Testis (tissue), 2 donors: ENCODE data around the gene OASL.

Source experiments
- CTCF ChIP-seq, 3 experiments: fragments of 450-650 bp in 2 of 3; fragments of 200-600 bp in 1 of 3; sonication (generic) in 1 of 3; IDR thresholded peaks; one replicate each; pipeline ENCODE4 v1.5.1; 2016 to 2019; ENCODE audit warnings: antibody characterized with exemption in 3 of 3, mild to moderate bottlenecking in 2 of 3, moderate library complexity in 1 of 3
- POLR2A ChIP-seq: fragments of 450-650 bp; IDR thresholded peaks from one replicate; pipeline ENCODE4 v1.6.1; 2017; ENCODE audit warnings: antibody characterized with exemption, mild to moderate bottlenecking, moderate library complexity

DNA sequence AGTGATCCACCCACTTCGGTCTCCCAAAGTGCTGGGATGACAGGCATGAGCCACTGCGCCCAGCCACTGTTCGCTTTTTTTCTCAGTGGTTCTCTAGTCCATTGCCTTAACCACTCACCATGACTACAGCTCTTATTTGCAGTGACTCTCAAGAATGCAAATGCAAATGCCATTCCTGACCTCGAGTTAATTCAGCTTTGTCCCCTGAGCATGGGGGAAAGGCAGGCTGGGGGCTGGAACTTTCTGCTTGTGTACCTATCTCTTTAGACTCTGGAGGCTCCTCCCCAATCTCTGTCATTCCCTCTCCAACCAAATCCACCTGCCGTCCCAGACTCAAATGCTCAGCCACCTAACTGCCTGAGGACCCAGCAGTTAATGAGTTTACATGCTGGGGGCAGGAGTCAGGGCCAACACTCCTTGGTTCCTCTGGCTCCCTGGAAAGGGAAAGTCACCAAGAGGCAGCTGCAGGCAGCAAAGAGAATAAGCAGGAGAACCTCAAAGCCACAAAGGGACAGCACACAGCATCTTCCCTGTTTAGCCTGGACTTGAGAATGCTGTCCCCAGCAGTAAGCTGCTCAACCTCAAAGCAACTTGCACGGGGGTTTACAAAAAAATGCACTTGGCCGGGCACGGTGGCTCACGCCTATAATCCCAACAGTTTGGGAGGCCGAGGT lies 66.0 kb downstream of the OASL start:
- TF ChIP-seq POLR2A = no peak
- TF ChIP-seq CTCF (IDR thresholded peaks at IDR 0.05) = no peak
